IMR-90 (cell line): ENCODE data around the gene TMEM176A. TPM values are rescaled to one million over a fixed set of nuclear protein-coding genes. Genes with fewer than 3 reads are reported as not detected.

Experiments used
- ATAC-seq: fragments of 200-7000 bp; cut with Tn5 transposase; 2 replicates; pipeline ENCODE4 v1.9.1; 2020; ENCODE audit warnings: low read depth, mild to moderate bottlenecking, moderate library complexity
- BruUV-seq: library from RNA; stranded (reverse); fragments of 400-500 nt; replicated peaks from 2 replicates; lab custom pipeline; 2021; lab: Mats Ljungman, UMichigan
- CTCF ChIA-PET: fragments of 300-600 bp; formaldehyde crosslinking; extraction: SDS; loops from one replicate; lab custom pipeline; 2021; ENCODE audit warnings: antibody characterized with exemption; lab: Yijun Ruan, JAX
- POLR2A ChIA-PET: fragments of 300-600 bp; sonication (Branson Sonifier 250); formaldehyde crosslinking; loops from one replicate; lab custom pipeline; 2022; ENCODE audit warnings: antibody characterized with exemption; ENCODE audit not compliant: unreplicated experiment; lab: Charles Lee
- DNase-seq: peaks from one replicate; pipeline ENCODE4 v3.0.0; 2013
- H2AFZ ChIP-seq: replicated peaks from 2 replicates; pipeline ENCODE3; 2013; ENCODE audit warnings: low read length, mild to moderate bottlenecking; ENCODE audit not compliant: poor library complexity
- H2AK5ac ChIP-seq: 2 replicates; pipeline ENCODE4 v1.6.1; 2013; ENCODE audit warnings: low read depth, low read length, inconsistent platforms
- H2AK9ac ChIP-seq: replicated peaks from 2 replicates; pipeline ENCODE3; 2013; ENCODE audit warnings: mild to moderate bottlenecking, low read depth, low read length, moderate library complexity; ENCODE audit not compliant: poor library complexity
- H2BK120ac ChIP-seq: 2 replicates; pipeline ENCODE4 v1.6.1; 2013; ENCODE audit warnings: low read depth, low read length, inconsistent platforms
- H2BK15ac ChIP-seq: 3 replicates; pipeline ENCODE4 v1.6.1; 2013; ENCODE audit warnings: low read depth, low read length, inconsistent platforms
- H2BK20ac ChIP-seq: 2 replicates; pipeline ENCODE4 v1.6.1; 2013; ENCODE audit warnings: low read depth, mild to moderate bottlenecking, inconsistent platforms, low read length, moderate library complexity
- H2BK5ac ChIP-seq: 2 replicates; pipeline ENCODE4 v1.6.1; 2013; ENCODE audit warnings: mild to moderate bottlenecking, low read depth, low read length, inconsistent platforms; ENCODE audit not compliant: poor library complexity, severe bottlenecking
- H3K14ac ChIP-seq: replicated peaks from 2 replicates; pipeline ENCODE4 v1.6.1; 2013; ENCODE audit warnings: low read depth, low read length, inconsistent platforms
- H3K18ac ChIP-seq: 2 replicates; pipeline ENCODE4 v1.6.1; 2013; ENCODE audit warnings: low read depth, low read length, control low read depth
- H3K23ac ChIP-seq: 2 replicates; pipeline ENCODE4 v1.6.1; 2013; ENCODE audit warnings: low read depth, low read length, inconsistent platforms
- H3K27ac ChIP-seq: 2 replicates; pipeline ENCODE4 v1.5.1; 2013; ENCODE audit warnings: mild to moderate bottlenecking, control low read depth, low read length; ENCODE audit not compliant: insufficient read depth
- H3K27me3 ChIP-seq: 2 replicates; pipeline ENCODE4 v1.6.1; 2013; ENCODE audit warnings: low read length; ENCODE audit not compliant: control insufficient read depth, insufficient read depth
- H3K36me3 ChIP-seq: 2 replicates; pipeline ENCODE4 v1.6.1; 2013; ENCODE audit warnings: low read length, mixed read lengths; ENCODE audit not compliant: control insufficient read depth, insufficient read depth
- H3K4ac ChIP-seq: 2 replicates; pipeline ENCODE4 v1.6.1; 2013; ENCODE audit warnings: low read depth, low read length, inconsistent platforms
- H3K4me1 ChIP-seq: 2 replicates; pipeline ENCODE4 v1.6.1; 2013; ENCODE audit warnings: low read length, mixed read lengths; ENCODE audit not compliant: control insufficient read depth, insufficient read depth
- H3K4me2 ChIP-seq: 2 replicates; pipeline ENCODE4 v1.6.1; 2013; ENCODE audit warnings: low read depth, mild to moderate bottlenecking, control low read depth, low read length, moderate library complexity
- H3K4me3 ChIP-seq: 2 replicates; pipeline ENCODE4 v1.5.1; 2013; ENCODE audit warnings: low read depth, mild to moderate bottlenecking, control low read depth, low read length, moderate library complexity; ENCODE audit not compliant: insufficient read depth
- H3K56ac ChIP-seq: 2 replicates; pipeline ENCODE4 v1.6.1; 2013; ENCODE audit warnings: low read length, inconsistent platforms; ENCODE audit not compliant: insufficient read depth; ENCODE audit errors: extremely low read depth
- H3K79me1 ChIP-seq, 2 experiments: 2 replicates each; pipeline ENCODE4 v1.6.1; 2013; ENCODE audit warnings: low read length in 2 of 2, inconsistent platforms in 1 of 2, low read depth in 1 of 2
- H3K9ac ChIP-seq: 2 replicates; pipeline ENCODE4 v1.6.1; 2013; ENCODE audit warnings: low read depth, low read length, control low read depth
- H3K9me1 ChIP-seq: 2 replicates; pipeline ENCODE4 v1.6.1; 2013; ENCODE audit warnings: low read length, inconsistent platforms; ENCODE audit not compliant: insufficient read depth
- H3K9me3 ChIP-seq: 2 replicates; pipeline ENCODE4 v1.6.1; 2013; ENCODE audit warnings: low read length; ENCODE audit not compliant: control insufficient read depth, insufficient read depth
- H4K20me1 ChIP-seq: 2 replicates; pipeline ENCODE4 v1.6.1; 2013; ENCODE audit warnings: low read length, inconsistent platforms; ENCODE audit not compliant: insufficient read depth
- H4K5ac ChIP-seq: 2 replicates; pipeline ENCODE4 v1.6.1; 2013; ENCODE audit warnings: mild to moderate bottlenecking, low read depth, low read length, control low read depth
- H4K8ac ChIP-seq, 2 experiments: 2 replicates each; pipeline ENCODE4 v1.6.1; 2013; ENCODE audit warnings: low read depth in 2 of 2, low read length in 2 of 2, control low read depth in 1 of 2, inconsistent platforms in 1 of 2
- H4K91ac ChIP-seq: 2 replicates; pipeline ENCODE4 v1.6.1; 2013; ENCODE audit warnings: low read depth, low read length, inconsistent platforms; ENCODE audit not compliant: insufficient read depth
- CHD1 ChIP-seq: IDR thresholded peaks from 2 replicates; pipeline ENCODE4 v1.6.1; 2012; ENCODE audit warnings: low read depth, low read length, improper control_type of control experiment
- MAFK ChIP-seq: IDR thresholded peaks from 2 replicates; pipeline ENCODE4 v1.6.1; 2012; ENCODE audit warnings: low read depth, low read length, improper control_type of control experiment
- MAZ ChIP-seq: IDR thresholded peaks from 2 replicates; pipeline ENCODE4 v1.6.1; 2012; ENCODE audit warnings: low read depth, mild to moderate bottlenecking, low read length, improper control_type of control experiment, moderate library complexity, borderline replicate concordance
- MXI1 ChIP-seq: IDR thresholded peaks from 2 replicates; pipeline ENCODE4 v1.6.1; 2012; ENCODE audit warnings: low read depth, mild to moderate bottlenecking, low read length, moderate library complexity, borderline replicate concordance
- NFE2L2 ChIP-seq: fragments of 150-350 bp; IDR thresholded peaks from 2 replicates; pipeline ENCODE4 v1.6.1; 2016; ENCODE audit warnings: low read depth, mild to moderate bottlenecking, low read length
- POLR2A ChIP-seq: IDR thresholded peaks from 2 replicates; pipeline ENCODE4 v1.6.1; 2012; ENCODE audit warnings: mild to moderate bottlenecking, low read depth, low read length
- RAD21 ChIP-seq: IDR thresholded peaks from 2 replicates; pipeline ENCODE4 v1.6.1; 2012; ENCODE audit warnings: low read length, improper control_type of control experiment
- RCOR1 ChIP-seq: IDR thresholded peaks from 2 replicates; pipeline ENCODE4 v1.6.1; 2012; ENCODE audit warnings: mild to moderate bottlenecking, low read length, improper control_type of control experiment; ENCODE audit not compliant: insufficient replicate concordance
- SMC3 ChIP-seq: fragments of 150-350 bp; IDR thresholded peaks from 2 replicates; pipeline ENCODE4 v1.6.1; 2016; ENCODE audit warnings: low read depth, mild to moderate bottlenecking, antibody characterized with exemption, low read length, moderate library complexity
- dilution Hi-C: fragments of 300-500 bp; cut with HindIII; formaldehyde crosslinking; loops from one replicate; pipeline ENCODE4 v1.14.3; 2018; ENCODE audit warnings: low sequenced_read_pairs; ENCODE audit not compliant: unreplicated experiment
- in situ Hi-C: fragments of 300-500 bp; cut with MboI; formaldehyde crosslinking; loops from 3 replicates; pipeline ENCODE4 v1.14.3; 2019; ENCODE audit warnings: low sequenced_read_pairs, inconsistent platforms, mixed read lengths
- intact Hi-C: fragments of 100-400 bp; cut with micrococcal nuclease; formaldehyde crosslinking; loops from 2 replicates; pipeline ENCODE4 v1.10.0; 2022
- polyA plus RNA-seq, 3 experiments: library from polyadenylated mRNA; depleted of rRNA; stranded (reverse); fragments of >200 nt; gene quantifications; 2 replicates each; pipeline ENCODE4 v1.2.3, GENCODE V29; 2012; ENCODE audit warnings: low replicate concordance in 1 of 3
- total RNA-seq: library from RNA; depleted of rRNA; stranded (reverse); fragments of >200 nt; gene quantifications from 2 replicates; pipeline ENCODE4 v1.2.3, GENCODE V29; 2012
- TF ChIP-seq, protein P1 (sequence below): fragments of 150-350 bp; IDR thresholded peaks from 2 replicates; pipeline ENCODE4 v1.6.1; 2017; ENCODE audit warnings: mild to moderate bottlenecking, antibody characterized with exemption, low read length, low read depth
- TF ChIP-seq, protein P2 (sequence below): fragments of 150-350 bp; IDR thresholded peaks from 2 replicates; pipeline ENCODE4 v1.6.1; 2016; ENCODE audit warnings: low read depth, mild to moderate bottlenecking, low read length, moderate library complexity, borderline replicate concordance

Gene TMEM176A
- total and polyA plus RNA-seq, 2 of the 4 experiments (the other 2 are of a cell fraction), result not detected

DNA sequence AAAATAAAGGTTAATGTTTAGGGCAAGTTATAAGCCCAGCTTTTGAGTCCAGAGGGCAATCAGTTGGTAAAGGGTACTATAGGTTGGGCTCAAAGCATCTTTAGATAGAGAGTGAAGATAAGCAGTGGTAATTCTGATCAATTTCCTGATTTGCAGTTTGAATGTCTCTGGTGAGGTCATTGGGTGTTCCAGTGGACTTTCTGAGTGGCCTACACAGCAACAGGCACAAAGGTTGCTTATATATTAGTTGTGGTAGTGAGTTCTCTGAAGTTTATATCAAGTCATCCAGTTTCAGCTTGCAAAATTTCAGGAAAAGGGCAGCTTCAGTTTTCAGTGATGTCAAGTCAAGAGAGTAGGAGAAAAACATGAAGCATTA, 34.2 kb upstream of the TMEM176A start:
- no peaks in the 10 kb centered on the region for H3K9me1 ChIP-seq
- no peak overlapping the region for H4K91ac ChIP-seq
- intact Hi-C loops, result no loop called here
- H3K79me1 ChIP-seq, result no peaks in the 10 kb centered on the region
- H3K27me3 ChIP-seq, result no peaks in the 10 kb centered on the region
- no peak overlapping the region for H2AFZ ChIP-seq
- DNase-seq (no peak), ATAC-seq (no peak)
- no peak overlapping the region for H3K4ac ChIP-seq
- POLR2A ChIA-PET, result no interaction called here
- dilution Hi-C loops, result no loop called here
- H2AK9ac ChIP-seq, result no peak overlapping the region
- H3K27ac ChIP-seq, result no peak overlapping the region
- H3K23ac ChIP-seq, result no peak overlapping the region
- no peak overlapping the region for H3K4me2 ChIP-seq
- H4K8ac ChIP-seq, result no peak overlapping the region
- H2BK5ac ChIP-seq, result no peak overlapping the region
- no peaks in the 10 kb centered on the region for H3K4me1 ChIP-seq
- H2BK15ac ChIP-seq, result no peak overlapping the region
- no peak for TF ChIP-seq SMC3
- no peak for TF ChIP-seq MAZ
- no peak for TF ChIP-seq RCOR1
- no peak for TF ChIP-seq NFE2L2
- TF ChIP-seq, protein P1, sequence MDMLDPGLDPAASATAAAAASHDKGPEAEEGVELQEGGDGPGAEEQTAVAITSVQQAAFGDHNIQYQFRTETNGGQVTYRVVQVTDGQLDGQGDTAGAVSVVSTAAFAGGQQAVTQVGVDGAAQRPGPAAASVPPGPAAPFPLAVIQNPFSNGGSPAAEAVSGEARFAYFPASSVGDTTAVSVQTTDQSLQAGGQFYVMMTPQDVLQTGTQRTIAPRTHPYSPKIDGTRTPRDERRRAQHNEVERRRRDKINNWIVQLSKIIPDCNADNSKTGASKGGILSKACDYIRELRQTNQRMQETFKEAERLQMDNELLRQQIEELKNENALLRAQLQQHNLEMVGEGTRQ, result no peak
- TF ChIP-seq MXI1, result no peak
- TF ChIP-seq MAFK, result no peak
- TF ChIP-seq, protein P2, sequence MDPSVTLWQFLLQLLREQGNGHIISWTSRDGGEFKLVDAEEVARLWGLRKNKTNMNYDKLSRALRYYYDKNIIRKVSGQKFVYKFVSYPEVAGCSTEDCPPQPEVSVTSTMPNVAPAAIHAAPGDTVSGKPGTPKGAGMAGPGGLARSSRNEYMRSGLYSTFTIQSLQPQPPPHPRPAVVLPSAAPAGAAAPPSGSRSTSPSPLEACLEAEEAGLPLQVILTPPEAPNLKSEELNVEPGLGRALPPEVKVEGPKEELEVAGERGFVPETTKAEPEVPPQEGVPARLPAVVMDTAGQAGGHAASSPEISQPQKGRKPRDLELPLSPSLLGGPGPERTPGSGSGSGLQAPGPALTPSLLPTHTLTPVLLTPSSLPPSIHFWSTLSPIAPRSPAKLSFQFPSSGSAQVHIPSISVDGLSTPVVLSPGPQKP, result no peak
- TF ChIP-seq CHD1, result no peak
- TF ChIP-seq POLR2A, result no peak
- TF ChIP-seq RAD21, result no peak
- H3K9me3 ChIP-seq, result no peaks in the 10 kb centered on the region
- no peak overlapping the region for H3K56ac ChIP-seq
- no peak overlapping the region for H3K4me3 ChIP-seq
- no peak overlapping the region for H3K9ac ChIP-seq
- H3K36me3 ChIP-seq, result peaks cover 5% of the 10 kb centered on the region; the same call in 1 of the 2 replicates
- in situ Hi-C loops, result no loop called here
- no peak overlapping the region for H3K18ac ChIP-seq
- no peak overlapping the region for H2BK20ac ChIP-seq
- no peak overlapping the region for H2AK5ac ChIP-seq
- no peak overlapping the region for H4K5ac ChIP-seq
- H4K20me1 ChIP-seq, result no peaks in the 10 kb centered on the region
- no peak overlapping the region for H2BK120ac ChIP-seq
- CTCF ChIA-PET, result no interaction called here
- H3K14ac ChIP-seq, result no peak overlapping the region
- no TSS peak for BruUV-seq
